Activated CD4-positive, alpha-beta T cell treated with anti-CD3 and anti-CD28 coated beads, Interleukin-2, amount 50 U/mL, for 24 hours (primary cell): ENCODE measurements around the gene NAT16.

ENCODE experiments used
- DNase-seq, 2 donors: peaks; one replicate each; pipeline ENCODE4 v3.0.0-alpha.2; 2020; ENCODE audit warnings: low read depth in 1 of 2, low spot score in 1 of 2

The NAT16 gene

DNA sequence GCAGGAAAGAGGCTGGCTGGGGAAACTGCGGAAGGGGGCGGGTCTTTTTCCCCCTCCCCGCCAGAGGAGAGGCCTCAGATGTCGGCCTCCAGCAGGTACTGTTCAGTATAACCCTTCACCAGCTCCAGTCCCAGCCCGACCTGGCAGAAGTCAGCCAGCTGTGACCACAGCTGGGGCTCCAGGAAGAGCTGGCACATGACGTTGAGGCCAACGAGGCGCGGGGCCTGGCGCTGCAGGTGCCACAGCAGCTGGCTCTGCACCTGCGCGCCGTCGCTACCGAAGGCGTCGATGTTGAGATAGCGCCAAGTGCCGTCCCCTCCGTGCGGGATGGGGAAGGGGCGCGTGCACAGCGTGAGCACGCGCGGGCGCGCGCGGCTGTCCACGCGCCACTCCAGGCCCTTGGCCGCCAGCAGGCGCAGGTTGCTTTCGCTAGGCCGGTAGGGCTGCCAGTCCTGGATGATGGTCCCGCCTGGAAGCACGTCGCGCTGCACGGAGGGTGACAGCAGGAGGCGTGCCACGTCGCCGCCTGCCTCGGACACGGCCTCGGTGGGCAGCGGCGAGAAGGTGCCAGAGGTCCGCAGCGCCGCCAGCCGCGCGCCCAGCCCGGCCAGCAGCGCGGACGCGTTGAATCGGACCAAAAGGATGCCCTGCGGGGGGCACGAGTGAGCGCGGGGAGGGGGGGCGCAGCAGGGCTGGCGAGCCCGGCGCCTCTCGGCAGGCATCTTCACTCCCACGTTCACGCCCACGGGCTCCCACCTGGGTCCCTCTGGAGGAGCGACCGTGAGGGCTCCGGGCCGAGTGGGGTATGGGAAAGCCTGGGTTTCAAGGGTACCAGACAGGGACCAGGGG lies 7.9 kb downstream of the NAT16 start:
- no peak for DNase-seq

DNA sequence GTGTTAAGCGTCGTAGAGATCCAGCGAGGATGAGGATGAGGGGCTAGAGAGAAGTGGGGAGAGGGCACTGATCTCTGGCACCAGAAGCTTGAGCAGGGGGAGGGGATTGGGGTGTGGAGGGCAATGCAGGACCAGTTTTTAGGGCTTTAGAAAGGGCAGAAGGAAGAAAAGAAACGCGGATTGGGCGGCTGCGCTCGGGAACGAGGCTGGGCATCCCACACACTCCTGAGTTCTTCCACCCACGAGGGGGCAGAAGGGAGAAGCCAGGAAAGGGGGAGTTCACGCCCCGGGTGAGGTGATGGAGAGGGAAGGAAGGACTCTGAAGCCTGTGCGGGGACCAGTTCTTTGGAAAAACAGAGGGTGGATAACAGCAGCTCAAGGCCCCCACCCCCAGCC lies 8.7 kb downstream of the NAT16 start:
- no peak for DNase-seq

DNA sequence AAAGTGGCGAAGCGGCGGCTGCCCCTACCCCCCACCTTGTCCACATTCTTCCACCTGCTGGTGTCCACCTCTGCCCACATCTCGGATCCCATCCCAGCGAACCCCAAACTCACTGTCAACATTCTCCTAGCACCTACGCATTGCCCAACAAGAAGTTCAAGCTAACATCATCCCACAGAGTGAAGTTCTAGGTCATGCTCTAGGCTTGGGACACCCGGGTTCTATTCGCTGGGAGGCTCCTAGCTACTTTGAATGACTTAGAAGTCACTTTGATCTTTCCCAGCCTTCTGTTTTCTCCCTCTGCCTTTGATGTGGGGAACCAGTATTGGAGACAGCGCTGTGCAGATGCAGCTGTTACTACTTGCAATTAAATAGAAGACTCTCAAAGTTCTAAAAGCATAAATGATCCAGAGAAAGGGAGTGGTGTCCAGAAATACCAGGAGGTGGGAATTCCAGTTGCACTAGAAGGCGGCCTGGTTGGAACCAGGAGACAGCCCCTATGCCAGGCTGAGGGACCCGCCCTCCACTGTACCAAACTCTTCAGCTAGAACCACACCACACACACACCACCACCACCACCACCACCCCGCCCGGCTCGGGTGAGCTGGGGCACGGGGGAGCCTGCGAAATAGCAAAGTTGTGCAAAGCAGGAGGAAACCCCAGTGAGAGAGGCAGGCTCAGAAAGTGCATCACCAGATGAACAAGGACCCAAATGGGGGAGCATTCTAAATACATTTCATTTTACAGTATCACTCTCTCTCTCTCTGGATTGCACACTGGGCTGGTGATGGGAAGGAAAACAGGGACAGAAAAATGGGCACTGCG lies 9.3 kb downstream of the NAT16 start:
- DNase-seq: no peak

DNA sequence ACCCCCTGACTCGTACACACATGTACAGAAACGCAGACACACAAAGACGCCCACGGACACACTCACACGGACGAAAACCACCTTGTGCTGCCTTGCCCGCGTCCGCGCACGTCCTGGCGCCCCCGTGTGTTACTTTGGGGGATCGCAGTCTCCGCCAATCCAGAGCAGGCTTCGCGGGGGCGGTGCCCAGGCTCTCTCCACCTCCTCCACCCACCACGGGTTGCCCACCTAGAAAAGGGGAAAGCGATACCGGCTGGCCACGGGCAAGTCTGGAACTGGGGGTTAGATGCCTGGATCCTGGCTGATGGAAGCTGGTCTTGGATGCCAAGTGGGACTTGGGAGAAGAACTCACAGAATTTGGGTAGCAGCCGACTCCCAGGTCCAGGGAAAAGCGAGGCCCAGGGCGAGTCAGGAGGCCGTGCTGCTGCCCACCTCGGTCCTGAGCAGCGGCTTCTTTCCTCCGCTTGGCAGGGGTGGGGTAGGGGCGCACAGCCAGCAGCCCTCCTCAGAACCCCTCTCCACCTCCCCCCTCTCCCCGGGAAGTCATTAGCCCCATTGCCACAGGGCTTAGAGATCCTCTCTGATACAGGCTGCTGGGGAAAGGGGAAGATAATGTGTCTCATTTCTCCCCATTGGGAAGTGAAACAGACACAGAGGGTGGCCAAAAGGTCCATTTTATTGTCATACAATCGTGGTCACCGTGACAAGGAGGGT lies 10.1 kb downstream of the NAT16 start:
- DNase-seq: peak; percentile 61 to 67

DNA sequence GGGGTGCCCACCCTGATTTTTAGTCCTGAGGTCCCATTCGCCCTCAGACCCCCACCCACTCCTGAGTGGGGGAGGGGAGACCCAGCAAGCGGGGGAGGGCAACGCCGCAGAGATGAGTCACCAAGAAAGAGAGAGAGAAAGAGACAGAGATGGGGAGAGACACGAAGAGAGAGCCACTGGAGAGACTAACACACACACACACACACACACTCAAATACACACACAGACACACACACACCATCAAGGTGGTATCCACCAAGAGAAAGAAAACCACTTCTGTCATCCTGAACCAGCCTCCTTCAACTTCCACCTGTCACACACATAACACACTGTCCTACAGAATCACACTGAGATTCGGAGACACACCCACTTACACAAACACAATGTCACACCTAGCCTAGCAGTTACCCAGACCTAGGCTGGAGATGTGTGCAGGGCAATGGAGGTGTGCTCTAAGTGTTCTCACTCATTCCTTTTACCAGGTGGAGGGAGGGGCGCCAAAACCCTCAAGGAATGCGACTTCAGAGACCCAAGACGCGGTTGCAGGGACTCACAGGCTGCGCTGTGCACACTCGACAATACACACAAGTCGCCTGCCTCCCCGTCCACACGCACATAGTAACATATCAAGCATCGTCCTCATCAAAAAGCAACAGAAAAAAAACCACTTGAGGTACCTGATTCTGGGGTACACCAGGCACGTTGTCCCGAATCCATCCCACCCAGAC lies 10.8 kb downstream of the NAT16 start:
- no peak for DNase-seq

DNA sequence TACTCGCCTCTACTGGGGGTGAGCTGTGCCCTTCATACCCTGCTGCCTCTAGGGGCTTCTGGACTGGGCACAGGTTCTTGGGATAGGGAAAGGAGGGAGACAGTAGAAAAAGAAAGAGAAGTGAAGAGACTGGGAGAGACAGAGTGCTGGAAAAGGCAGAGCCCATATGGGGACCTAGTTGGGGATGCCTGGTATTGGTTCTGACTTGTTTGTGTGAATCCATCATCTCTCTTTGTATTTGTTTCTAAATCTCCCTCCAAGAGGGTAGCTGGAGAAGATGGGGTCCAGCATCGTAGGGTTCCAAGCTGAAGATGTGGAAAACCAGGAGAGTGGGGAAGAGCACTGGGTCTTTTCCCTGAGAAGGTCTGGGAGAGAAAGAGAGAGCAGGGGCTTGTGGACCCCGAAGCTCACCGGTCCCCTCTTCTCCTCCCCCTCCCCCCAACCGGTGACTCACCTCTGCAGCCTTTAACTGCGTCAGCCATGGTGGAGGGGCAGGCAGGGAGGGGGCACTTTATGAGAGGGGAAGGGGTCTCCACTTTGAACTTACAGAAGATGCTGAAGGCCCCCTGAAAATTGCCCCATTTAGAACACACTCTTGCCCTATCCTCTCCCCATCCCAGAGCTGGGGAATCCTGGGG lies 11.6 kb downstream of the NAT16 start:
- DNase-seq: no peak

DNA sequence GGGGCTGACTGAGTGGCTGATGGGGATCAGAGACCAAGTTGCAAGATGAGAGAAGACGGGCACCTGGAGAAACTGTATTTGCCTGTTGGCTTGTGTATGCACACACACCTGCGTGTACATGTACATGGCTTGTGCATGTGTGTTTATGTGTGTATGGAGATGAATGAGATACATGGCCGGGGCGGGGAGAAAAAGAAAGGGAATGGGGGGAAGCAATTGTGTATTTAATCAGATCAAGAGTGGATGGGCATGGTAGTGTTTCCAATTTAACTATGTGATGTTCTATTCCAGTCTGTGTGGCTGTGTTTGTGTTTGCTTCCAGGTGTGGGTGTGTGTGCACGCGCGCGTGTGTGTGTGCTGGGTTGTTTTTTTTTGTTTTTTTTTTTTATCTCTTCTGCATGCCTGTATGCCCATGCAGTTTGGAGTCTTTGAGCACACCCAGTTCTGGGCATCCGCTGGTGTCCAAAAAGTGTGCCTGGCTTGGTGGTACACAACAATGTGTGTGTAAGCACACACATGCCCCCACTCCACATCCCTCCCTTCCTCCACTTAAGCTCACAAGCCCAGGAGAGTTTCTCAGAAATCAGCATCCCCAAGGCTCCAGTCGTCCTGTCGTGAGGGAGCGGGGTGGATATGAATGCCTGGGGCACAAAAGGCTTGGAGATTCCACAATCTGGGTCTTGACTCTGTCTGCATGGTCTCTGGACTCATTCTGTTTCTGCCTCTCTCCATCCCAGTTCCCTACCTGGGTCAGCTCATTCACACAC lies 12.3 kb downstream of the NAT16 start:
- no peak for DNase-seq

DNA sequence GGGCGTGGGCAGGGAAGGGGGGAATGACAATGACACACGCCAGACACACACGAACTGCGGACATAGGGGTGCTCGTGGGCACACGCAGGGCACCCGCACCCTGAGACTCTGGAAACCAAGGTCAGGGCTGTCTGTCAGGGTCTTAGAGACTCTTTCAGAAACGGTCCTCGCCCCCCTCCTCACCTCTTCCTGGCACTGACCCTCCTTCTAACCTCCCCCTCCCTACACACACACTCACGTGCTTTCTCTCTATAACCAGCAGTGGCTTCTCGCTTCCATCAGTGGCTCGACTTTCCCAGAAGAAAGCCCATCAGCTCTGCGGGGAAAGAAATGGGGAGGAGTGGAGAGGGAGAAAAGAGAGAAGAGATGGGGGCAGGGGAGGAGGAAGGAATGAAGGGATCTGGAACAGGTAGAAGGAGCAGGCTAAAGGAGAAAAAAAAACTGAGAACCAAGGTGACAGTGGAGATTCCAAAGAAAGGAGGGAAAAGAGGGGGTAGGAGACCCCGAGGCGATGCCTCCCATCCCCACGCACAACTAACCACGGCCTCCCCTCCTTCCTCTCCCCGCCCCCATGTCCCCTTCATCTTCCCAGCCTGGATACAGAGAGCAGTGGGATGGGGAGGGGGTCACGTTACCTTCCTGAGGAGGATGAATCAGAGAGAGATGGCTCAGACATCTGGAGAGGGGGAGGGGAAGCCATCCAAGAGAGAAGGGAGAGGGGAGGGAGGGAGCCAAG lies 13.0 kb downstream of the NAT16 start:
- DNase-seq: no peak

DNA sequence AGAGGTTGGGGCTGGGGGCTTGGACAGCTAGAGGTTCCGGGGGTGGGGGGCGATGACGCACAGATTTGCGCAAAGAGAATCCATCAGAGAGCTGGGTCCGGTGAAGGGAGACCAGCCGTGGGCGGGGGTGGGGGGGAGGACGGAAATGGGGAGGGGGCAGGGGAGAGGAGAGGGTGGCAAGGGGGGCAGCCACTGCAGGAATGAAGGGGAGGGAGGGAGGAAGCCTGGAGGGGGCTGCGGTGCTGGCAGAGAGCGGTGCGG lies 13.5 kb downstream of the NAT16 start:
- DNase-seq: no peak

DNA sequence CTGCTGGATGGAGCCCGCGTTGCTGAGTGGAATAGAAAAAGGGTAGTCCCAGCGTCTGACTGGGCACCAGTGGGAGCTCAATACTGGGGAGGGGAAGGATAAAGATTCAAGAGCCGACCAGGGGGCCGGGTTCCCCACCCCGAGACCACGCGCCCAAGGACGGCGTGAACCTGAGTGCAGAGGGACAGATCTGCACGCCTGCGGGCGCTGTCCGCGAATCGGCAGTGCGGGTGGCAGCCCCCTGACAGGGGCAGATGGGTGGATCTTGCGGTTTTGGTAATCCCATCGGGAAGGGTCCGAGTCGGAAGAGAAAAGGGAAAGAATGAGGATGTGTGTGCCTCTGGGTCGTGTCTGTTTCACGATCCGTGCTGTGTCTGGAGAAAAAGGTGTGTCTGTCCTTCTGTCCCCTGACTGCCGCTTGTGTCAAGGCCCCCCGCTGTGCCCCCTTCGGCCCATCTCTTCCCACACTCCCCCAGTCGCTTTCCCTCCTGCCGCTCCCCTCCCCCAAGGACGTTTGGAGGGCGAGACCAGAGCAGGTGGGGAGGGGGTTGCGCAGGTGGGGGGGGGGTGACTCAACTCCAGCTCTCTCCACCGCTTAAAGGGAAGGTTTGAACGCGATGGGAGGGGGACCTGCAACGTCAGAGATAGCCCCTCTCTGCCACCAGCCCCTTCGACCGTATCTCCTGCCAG lies 14.0 kb downstream of the NAT16 start:
- DNase-seq: no peak

DNA sequence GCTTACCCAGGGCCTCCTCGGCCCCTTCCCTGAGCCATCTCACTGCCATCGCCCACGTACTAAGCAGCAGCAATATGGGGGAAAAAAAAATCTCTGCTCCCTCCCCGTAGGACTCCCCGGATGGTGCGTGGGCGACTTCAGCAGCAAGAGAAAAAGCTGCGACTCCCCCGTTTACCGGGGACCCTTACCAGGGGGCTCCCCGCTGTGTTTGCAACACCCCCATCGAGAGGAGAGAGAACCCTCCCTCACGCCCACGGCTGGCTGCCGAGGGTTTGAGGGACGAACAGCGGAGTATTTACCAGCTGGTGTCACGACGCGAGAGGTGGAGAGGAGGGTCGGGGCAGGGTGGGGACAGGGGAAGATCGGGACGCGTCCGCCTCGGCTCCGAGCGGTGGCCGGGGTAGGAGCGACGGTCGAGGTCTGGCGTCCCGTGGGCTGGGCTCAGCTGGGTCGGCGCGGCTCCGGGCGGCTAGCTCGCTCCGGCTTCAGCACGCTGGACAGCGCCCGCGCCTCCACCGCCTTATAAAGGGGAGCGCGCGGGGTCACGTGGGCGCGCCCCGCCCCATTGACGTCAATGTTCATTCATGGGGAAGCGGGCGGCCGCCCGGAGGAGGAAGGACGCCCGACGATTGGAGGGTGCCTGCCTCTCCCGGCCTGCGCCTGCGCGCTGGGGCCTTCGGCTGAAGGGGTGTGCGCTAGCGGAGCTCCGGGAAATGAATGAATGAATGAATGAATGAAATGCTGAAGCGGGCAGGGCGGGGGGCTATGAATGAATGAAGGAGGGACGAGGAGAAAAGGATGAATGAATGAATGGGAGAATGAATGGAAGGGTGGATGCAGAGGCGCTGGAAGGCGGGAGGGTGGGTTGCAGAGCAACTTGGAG lies 14.8 kb downstream of the NAT16 start, which contains the start of gene VGF:
TSS of gene VGF (minus strand) at position 495 of the 883 bp plus-strand sequence. CDS start 726 bp downstream, outside the sequence.
- peak; percentile 76 to 88 for DNase-seq

DNA sequence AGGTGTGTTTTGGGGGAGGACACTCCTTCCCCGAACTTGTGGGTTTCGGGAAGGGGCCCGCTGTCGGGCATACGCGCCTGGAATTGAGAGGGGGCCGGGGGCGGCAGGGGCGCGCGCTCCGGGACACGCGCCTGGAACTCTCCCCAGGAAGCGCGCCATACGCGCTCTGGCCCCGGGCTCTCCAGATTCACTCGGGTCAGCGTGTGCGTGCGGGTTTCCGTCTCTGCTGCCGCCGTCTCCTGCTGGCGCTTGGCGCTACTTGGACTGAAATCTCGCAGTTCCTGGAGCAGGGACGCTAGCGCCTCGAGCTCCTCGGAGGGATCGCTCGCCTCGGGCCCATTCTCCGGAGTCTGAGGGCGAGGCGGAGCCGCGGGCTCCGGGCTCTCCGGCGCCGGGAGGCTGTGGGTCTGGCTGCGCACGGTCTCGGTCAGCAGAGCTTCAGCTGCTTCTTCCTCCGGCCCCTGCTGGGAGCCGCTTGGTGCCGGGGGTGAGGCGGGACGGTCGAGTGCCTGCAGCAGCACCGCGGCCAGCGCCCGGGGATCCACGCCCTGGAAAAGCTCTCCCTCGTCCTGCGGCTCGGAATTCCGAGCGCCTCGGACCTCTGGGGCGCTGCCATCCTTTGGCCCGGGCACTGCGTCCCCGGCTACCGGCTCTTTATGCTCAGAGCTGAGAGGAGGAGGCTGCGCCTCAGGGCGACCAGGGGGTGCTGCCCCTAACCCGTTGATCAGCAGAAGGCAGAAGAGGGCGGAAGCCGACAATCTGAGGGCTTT lies 15.8 kb downstream of the NAT16 start:
- DNase-seq: no peak

DNA sequence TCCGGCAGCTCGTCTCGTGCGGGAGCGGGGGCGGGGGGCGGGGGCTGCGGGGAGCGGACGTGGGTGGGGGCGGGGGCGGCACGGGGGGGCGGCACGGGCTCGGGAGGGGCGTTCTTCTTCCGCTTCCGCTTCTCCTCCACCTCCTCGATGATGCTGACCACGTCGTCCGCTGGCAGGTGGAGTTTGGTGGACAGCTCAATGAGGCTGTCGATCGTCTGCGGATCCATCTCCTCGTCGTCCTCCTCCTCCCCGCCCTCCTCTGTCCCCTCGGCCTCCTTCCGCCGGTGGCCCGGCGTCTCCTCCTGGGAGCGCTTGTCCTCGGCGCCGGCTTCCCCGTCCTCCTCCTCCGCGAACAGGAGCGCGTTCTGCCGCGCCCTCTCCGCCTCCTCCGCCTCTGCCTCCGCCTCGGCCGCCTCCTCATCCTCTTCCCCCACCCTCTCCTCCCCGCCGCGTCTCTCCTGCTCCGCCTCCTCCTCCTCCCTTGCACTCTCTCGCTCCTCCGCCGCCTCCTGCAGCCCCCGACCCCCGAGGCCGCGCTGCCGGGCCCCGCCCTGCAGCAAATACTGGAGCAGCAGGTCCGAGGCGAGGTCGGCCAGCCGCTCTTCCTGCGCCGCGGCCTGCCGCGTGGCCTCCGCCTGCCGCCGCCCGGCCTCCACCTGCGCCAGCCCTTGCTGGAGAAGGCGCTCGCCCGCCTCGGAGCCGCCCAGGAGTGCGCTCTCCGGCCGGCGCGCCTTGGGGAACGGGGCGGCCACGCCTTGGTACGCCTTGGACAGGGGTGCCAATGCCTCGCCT lies 16.6 kb downstream of the NAT16 start:
- no peak for DNase-seq

DNA sequence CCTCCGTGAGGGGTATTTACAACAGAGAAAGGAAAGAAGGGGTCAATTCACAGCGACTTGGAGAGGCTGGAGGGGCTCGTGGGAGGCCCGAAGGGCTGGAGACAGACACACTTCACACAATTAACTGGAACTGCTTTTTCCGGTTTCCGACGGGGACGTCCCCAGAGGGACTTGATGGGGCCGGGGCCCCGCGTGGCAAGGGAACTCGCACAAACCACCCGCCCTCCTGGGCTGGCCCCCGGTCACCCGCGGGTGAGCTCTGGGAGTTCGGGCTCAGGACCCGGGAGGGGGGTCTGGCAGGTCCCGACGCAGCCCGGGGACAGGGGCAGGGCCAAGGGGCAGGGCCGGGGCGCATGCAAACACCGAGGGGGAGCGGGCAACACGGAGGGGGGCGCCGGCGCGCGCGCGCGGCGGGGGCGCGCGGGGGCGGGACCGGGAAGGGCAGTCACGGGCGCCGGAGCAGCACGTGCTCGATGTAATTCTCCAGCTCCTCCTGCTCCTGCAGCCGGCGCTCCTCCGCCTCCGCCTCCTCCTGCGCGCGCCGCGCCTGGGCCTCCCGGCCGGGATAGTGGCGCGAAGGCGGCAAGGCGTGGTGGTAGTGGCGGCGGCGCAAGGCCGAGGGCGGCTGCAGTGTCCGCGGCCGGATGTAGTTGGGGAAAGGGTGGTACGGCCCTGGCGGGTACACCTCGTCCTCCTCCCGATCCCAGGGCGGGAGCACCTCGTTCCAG lies 17.4 kb downstream of the NAT16 start:
- DNase-seq: no peak

DNA sequence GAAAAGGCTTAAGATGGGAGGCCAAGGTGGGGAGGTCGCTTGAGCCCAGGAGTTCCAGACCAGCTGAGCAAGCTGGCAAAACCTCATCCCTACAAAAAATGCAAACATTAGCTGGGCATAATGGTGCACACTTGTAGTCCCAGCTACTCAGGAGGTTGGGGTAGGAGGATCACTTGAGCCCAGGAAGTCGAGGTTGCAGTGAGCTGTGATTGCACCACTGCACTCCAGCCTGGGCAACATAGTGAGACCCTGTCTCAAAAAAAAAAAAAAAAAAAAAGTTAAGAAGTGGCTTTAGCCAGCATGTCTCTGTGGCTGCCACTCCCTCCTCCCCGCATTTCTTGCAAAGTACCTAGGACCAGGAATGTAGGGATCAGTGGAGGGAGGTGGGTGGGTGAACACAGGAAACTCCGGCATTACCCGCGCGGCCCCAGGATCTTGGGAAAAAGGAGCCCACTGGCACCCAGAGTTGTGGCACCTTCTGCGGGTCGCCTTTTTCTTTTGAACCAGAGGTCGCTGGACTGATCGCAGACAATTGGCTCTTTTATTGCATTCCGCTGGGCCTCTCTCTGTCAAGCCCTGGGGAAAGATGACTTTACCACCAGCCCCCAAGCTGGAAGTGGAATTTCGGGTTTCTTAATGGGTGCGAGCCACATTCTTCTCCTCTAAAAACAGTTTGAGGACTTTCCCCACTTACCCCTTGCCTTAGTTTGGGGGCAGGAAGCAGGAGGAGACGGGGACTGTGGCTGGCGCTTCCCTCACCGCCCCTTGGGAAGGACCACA lies 18.2 kb downstream of the NAT16 start:
- no peak for DNase-seq
